NCI-H2227 (cell line): ENCODE data around the gene TP53I11.

Experiments
- DNase-seq: peaks from one replicate; lab custom pipeline; 2025; ENCODE audit not compliant: unreplicated experiment; lab: John Stamatoyannopoulos, UW

The TP53I11 gene

DNA sequence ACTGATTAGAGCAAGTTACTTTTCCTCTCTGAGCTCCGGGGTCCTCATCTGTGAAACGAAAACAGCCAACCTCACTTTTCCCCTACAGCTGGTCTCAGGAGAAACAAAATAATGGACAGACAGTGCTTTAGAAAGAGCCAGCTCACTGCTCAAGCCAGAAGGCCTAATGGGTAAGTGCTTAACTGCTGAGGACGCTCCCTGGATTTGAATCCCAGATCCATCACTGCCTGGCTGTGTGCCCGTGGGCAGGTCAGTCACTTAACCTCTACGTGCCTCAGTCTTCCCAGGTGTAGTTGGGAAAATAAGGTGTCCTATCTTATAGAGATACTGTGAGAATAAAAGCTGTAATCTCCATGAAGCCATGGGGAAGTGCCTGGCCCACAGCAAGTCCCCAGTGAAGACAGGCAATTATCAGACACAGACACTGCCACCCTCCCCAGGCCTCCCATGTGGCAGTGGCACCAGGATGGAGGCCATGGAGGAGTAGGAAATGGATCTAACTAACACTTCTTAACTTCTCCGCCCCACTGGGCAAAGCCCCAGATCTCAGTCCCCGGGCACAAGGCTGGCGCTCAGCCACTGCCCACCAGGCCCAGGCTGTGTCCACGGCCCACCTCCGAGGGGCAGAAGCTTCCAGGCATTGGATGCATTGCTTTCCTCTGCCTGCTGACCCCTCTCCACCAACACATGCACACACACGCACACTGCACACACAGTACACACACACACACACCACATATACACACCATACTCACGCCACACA, 9.2 kb downstream of the TP53I11 start:
- DNase-seq = no peak

GRCh38 chr11:44940835-44941234, 9.8 kb downstream of the TP53I11 start:
- DNase-seq = no peak

GRCh38 chr11:44940404-44940803, 10.3 kb downstream of the TP53I11 start:
- no peak for DNase-seq

DNA sequence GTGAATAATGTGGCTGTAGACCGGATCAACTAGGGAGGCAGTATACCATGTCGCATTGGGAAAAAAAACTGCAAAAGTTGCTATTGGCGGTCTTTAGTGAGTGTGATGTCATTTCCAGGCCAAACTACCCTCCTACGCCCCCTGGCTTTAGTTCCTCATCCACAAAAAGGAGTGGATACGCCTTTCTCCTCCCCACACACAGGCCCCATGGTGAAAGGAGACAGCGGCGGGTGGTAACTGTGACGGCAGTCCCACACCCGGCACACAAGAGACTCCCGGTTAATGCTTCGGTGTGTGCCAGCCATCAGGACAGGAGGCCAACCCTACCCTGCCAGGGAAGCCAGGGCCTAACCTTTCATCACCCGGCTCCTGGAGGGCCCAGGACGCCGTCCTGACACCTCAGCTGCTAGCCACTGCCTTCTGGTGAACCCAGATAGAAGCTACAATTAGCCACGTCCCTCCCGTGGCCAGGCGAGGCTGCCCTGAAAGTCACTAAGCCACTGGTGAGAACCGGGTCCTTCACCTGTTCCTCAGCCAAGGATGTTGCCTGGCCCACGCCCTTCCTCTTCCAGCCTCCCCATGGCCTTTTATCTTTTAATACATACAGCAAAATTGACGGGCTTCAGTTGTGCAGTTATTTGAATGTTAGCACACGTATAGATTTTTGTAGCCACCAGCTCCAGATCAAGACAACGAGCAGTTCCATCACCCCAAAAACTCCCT, 10.8 kb downstream of the TP53I11 start:
- DNase-seq = no peak

- no peak for DNase-seq
Observed at GRCh38 chr11:44938066-44938691, 12.5 kb downstream of the TP53I11 start.

- DNase-seq = no peak
Observed at GRCh38 chr11:44936951-44937543, 13.6 kb downstream of the TP53I11 start.

GRCh38 chr11:44936525-44936924, 14.2 kb downstream of the TP53I11 start:
- DNase-seq = peak; percentile 77

DNA sequence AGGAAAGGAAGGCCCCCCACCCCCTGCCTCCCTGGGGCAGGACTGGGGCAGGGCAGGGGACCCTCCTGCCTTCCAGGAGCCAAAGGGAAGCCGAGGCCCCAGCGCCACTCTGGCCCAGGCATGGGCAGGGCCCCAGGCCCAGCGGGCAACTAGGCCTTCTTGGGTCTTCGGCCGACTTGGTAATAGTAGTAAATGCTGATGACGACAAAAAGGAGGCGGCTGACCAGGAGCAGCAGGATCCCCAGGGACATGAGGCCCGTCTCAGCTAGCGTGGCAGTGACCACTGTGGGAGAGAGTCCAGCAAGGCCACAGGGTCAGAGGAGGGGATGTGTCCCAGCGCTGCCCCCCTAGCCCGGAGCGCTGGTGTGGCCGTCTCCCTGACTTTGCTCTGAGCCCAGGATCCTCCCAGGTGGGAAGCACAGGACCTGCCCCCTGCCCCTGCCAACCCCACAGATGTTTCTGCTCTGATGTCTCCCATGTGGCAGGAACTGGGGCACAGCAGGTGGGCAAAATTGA, 15.9 kb downstream of the TP53I11 start:
- DNase-seq = no peak

- no peak for DNase-seq
Observed at GRCh38 chr11:44934110-44934509, 16.6 kb downstream of the TP53I11 start.

DNA sequence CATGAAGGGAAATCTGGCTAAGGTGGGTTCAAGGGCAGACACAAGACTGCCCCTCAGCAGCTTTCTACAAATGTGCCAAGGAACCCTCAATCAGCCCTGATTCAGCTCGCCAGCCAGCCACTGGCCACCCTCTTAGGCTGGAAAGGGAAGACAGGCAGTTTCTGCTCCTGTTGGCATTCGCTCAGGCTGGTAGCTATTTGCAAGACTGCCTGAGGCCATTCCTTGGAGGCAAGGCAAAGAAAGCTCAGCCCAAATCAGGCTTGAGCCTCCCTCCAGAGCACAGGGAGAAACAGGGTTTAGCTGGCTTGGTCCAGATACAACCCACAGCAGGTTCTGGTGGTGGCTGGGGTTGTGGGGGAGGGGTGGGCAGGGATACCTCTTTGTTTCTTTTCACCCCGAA, 19.2 kb downstream of the TP53I11 start:
- no peak for DNase-seq

- DNase-seq = peak; percentile 33
Observed at GRCh38 chr11:44930588-44931302, 19.9 kb downstream of the TP53I11 start.

- DNase-seq = no peak
Observed at GRCh38 chr11:44928816-44929215, 21.9 kb downstream of the TP53I11 start.

DNA sequence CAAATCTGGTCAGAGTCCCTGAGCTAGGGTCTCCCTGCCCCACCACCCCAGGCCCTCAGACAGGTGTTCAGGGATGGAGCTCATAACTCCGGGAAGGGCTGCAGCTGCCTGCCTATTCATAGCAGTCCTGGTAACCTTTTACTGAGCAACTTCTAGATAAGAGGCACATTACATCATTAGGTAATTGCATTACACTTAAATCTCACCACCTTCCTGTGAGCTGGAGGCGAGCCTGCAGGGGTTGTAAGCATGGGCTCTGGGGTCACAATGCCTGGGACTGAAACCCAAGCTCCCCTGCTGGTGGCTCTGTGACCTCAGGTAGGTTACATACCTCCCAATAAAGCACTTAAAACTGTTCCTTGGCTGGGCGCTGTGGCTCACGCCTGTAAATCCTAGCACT, 22.5 kb downstream of the TP53I11 start:
- DNase-seq = no peak

DNA sequence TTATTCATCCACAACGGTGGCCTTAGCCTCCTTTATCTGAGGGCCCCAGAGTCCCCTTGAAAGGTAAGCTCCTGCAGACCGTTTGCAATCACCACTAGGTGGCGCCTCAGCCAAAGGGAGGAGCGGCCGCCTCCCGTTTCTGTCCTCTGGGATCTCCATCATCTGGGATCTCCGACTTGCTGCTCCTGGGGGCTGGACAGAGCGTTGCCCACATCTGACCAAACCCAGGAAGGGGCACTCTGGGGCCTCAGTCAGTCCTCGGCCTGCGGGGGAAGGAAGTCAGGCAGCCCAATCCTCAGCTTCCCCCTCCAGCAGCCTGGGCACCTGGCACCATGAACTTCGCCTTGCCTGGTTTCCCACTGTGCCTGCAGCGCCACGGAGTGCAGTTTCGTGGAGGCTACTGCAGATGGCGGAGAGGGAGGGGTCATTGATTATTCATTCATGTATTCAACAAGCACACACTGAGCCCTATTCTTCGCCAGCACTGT, 23.5 kb downstream of the TP53I11 start:
- peak; percentile 93 for DNase-seq

DNA sequence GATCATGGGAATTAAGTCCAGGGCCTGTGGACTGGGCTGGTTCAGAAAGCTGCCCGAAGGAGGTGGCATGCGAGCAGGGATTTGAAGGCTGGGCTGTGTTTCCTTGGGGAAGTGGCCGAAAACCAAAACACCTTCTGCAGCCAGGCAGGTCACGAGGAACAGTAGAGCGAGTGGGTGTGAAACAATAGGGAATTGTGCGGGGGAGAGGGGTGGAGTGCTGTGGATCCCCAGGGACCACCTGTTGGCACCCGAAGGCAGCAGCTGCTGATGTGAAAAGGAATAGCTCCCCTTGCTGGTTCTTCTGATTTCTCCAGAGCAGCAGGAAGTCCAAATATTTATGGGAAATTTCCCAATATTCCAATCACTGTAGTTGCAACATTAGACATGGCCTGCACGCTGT, 24.6 kb downstream of the TP53I11 start:
- no peak for DNase-seq

DNA sequence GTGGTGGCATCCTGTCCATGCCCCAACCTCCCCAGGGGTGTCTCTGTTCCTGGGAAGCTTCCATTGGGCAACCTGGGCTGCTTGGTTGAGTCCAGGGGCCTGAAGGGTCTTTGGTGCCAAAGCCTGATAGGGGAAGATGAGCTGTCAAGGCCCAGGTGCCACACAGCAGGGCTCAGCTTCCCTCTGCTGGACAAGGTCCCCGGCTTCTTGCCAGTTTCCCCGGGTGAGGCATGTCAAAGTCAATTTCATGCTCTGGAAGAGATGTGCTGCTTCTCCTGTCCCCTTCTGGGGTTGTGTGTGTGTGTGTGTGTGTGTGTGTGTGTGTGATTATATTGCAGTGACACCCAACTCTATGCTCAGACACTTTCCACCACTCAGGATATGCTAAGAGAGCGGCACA, 26.9 kb downstream of the TP53I11 start:
- no peak for DNase-seq

DNA sequence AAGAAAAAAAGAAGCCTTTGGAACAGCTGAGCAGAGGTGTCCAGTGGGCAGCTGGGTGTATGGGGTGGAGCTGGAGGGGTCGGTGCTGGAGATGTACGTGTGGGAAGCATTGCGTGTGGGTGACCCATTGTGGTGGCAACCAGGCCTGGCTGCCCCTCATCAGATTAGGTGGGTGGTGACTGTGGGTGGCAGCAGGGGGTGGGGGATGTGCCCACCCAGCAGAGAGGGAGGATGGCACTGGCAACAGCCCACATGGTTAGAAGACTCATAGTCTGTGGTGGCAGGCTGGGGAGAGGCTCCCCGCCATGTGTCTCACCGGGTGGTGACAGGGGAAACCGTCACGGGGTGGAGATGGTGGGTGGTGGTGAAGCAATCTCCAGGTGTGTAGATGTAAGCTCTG, 27.6 kb downstream of the TP53I11 start:
- no peak for DNase-seq

DNA sequence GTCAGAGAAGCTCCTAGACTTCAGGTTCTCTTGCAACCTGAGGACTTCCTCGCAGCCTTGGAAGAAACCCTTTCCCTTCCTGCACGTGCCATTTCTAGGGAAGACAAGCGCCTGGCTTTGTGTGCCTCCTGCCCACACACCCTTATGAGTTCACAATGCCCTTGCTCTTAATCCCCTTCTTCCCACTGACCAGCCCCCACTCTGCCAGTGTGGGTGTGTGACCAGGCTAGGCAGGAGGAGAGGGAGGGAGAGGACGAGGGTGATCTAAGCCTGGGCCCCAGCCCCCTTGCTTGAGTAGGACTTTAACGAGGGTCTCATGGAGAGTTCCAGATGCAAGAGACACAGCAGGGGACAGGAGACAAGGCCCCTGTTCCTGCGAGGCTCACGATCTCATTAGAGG, 30.2 kb downstream of the TP53I11 start:
- no peak for DNase-seq

DNA sequence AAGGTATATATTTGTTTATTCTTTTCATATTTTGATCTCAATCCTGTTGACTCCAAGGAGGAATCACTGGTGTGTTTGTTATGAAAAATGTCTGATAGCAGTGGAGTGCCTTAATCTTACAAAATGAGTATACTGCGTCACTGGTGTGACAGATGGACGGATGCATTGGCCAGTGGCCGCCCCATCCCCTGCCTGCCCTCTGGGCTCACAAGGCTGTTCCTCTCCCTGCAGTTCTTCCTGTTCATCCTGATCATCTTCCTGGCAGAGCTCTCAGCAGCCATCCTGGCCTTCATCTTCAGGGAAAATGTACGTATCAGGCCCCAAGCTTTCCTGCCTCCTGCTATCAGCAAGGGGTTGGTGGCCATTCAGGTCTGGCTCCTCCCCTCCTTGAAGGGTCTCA, 32.9 kb downstream of the TP53I11 start:
- DNase-seq = no peak

- no peak for DNase-seq
Observed at GRCh38 chr11:44916801-44917385, 33.8 kb downstream of the TP53I11 start.
